Measurements from ENCODE around the gene FAM20C.

DNA sequence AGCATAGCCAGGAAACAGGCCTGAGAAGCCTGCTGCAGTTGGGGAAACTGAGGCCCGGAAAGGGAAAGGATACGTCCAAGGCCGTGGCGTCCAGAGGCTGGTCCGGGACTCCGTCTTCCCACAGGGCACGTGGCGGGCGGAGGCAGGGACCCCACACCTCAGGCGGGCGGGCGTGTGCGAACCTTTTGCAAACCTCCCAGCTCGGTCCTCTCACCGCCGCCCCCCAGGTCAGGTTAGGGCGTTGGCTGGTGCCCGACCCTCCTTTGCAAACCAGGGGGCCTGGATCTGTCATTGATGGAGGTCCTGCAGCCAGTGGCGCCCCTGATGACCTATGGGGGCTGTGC, 19.3 kb downstream of the FAM20C start:
- TF ChIP-seq CTCF (IDR thresholded peaks at IDR 0.05): no peak
- no peak for TF ChIP-seq POLR2A (IDR thresholded peaks at IDR 0.05)
